A673 (cell line): ENCODE results near the gene L3MBTL3. TPM values are rescaled to one million over a fixed set of nuclear protein-coding genes. Genes with fewer than 3 reads are reported as not detected.

Source experiments
- BruUV-seq: library from RNA; stranded (reverse); fragments of 400-500 nt; replicated peaks from 2 replicates; lab custom pipeline; 2021; lab: Mats Ljungman, UMichigan
- CTCF ChIA-PET: fragments of 300-600 bp; sonication (Branson Sonifier 250); formaldehyde crosslinking; loops from one replicate; lab custom pipeline; 2022; ENCODE audit warnings: antibody characterized with exemption; lab: Charles Lee
- POLR2A ChIA-PET: fragments of 300-600 bp; sonication (Branson Sonifier 250); formaldehyde crosslinking; loops from one replicate; lab custom pipeline; 2022; ENCODE audit warnings: antibody characterized with exemption; ENCODE audit not compliant: low non-redundant PET; lab: Charles Lee
- DNase-seq: peaks from one replicate; pipeline ENCODE4 v3.0.0-alpha.2; 2015; ENCODE audit warnings: low spot score
- H3K27ac ChIP-seq: fragments of 200-600 bp; sonication (generic); 2 replicates; pipeline ENCODE4 v1.5.1; 2016; ENCODE audit warnings: mixed run types, low read depth, mild to moderate bottlenecking, mixed read lengths, antibody characterized with exemption, low read length; ENCODE audit not compliant: poor library complexity, severe bottlenecking
- H3K27me3 ChIP-seq: fragments of 200-600 bp; sonication (generic); replicated peaks from 2 replicates; pipeline ENCODE4 v1.6.1; 2017; ENCODE audit warnings: mixed run types, low read depth, mild to moderate bottlenecking, mixed read lengths, antibody characterized with exemption, low read length; ENCODE audit not compliant: insufficient read depth, poor library complexity
- H3K36me3 ChIP-seq: fragments of 200-600 bp; sonication (generic); 2 replicates; pipeline ENCODE4 v1.6.1; 2016; ENCODE audit warnings: mixed run types, mild to moderate bottlenecking, mixed read lengths, antibody characterized with exemption, low read length; ENCODE audit not compliant: insufficient read depth, poor library complexity, severe bottlenecking
- H3K4me1 ChIP-seq: fragments of 200-600 bp; sonication (generic); 2 replicates; pipeline ENCODE4 v1.6.1; 2017; ENCODE audit warnings: mixed run types, mild to moderate bottlenecking, mixed read lengths, antibody characterized with exemption, low read length; ENCODE audit not compliant: insufficient read depth, poor library complexity, severe bottlenecking
- H3K4me3 ChIP-seq: fragments of 200-600 bp; sonication (generic); 2 replicates; pipeline ENCODE4 v1.5.1; 2016; ENCODE audit warnings: low read depth, mixed run types, mild to moderate bottlenecking, mixed read lengths, low read length; ENCODE audit not compliant: poor library complexity, severe bottlenecking
- H3K9me3 ChIP-seq: fragments of 200-600 bp; sonication (generic); 2 replicates; pipeline ENCODE4 v1.6.1; 2016; ENCODE audit warnings: mixed run types, low read depth, mild to moderate bottlenecking, mixed read lengths, antibody characterized with exemption, low read length; ENCODE audit not compliant: poor library complexity, severe bottlenecking
- EZH2 ChIP-seq: fragments of 200-600 bp; sonication (generic); IDR thresholded peaks from 2 replicates; pipeline ENCODE4 v1.6.1; 2017; ENCODE audit warnings: borderline replicate concordance, low read depth, mild to moderate bottlenecking, mixed read lengths, antibody characterized with exemption, low read length; ENCODE audit not compliant: poor library complexity, severe bottlenecking
- intact Hi-C: fragments of 100-400 bp; cut with micrococcal nuclease; formaldehyde crosslinking; loops from one replicate; pipeline ENCODE4 v1.10.0; 2022; ENCODE audit not compliant: unreplicated experiment
- total RNA-seq: library from RNA; stranded (reverse); gene quantifications from 2 replicates; pipeline ENCODE4 v1.2.3, GENCODE V29; 2021
- TF ChIP-seq, protein P1 (sequence below): fragments of 300-800, 200-600 bp; sonication (generic); conservative IDR thresholded peaks from 2 replicates; pipeline ENCODE4 v1.5.1; 2017; ENCODE audit warnings: low read depth, mild to moderate bottlenecking, antibody characterized with exemption, low read length, moderate library complexity, mixed read lengths

Gene L3MBTL3
- total RNA-seq, 1 experiment from 2014 or later = 40.8 TPM

DNA sequence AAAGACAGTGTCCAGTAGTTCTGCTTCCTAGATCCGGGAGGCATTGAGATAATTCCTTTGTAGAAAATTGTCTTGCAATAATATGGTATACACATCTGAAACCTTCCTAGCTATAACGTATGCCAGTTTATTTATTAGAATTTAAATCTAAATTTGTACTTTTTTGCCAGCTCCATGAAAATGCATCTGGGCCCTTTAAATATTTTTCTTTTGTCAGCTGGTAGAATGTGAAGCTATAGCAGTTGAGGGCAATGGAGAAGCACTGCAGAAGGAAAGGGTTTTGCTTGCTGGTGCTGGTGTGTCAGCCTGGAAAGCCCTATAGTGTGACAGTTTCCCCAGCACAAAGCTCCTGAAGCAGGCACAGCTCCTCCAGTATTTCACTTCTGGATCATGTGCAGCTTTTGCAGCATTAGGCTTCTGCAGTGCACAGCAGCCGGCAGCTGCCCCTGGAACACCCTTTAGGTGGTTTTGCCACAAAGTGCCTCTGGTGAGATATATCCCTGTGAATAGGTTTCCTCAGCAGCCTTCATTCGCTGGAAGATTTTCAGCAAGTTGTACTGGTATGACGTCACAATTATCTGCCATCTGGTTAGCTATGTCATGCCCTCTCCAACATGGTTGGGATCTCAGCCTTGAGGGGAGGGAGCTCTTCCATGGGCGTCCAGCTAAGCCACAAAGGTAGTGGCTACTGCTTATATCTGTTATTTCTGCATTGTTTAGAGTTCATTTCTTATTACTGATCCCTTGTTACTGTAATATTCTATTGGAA, 40.0 kb upstream of the L3MBTL3 start:
- no peak for DNase-seq
- Histone ChIP-seq H3K27ac (no peak overlapping the region), H3K4me3 (no peak overlapping the region), H3K4me1 (no peaks in the 10 kb centered on the region), H3K27me3 (no peaks in the 10 kb centered on the region), H3K9me3 (peaks cover 10% of the 10 kb centered on the region), H3K36me3 (no peaks in the 10 kb centered on the region)
- intact Hi-C loops = no loop called here
- TF ChIP-seq, protein P1, sequence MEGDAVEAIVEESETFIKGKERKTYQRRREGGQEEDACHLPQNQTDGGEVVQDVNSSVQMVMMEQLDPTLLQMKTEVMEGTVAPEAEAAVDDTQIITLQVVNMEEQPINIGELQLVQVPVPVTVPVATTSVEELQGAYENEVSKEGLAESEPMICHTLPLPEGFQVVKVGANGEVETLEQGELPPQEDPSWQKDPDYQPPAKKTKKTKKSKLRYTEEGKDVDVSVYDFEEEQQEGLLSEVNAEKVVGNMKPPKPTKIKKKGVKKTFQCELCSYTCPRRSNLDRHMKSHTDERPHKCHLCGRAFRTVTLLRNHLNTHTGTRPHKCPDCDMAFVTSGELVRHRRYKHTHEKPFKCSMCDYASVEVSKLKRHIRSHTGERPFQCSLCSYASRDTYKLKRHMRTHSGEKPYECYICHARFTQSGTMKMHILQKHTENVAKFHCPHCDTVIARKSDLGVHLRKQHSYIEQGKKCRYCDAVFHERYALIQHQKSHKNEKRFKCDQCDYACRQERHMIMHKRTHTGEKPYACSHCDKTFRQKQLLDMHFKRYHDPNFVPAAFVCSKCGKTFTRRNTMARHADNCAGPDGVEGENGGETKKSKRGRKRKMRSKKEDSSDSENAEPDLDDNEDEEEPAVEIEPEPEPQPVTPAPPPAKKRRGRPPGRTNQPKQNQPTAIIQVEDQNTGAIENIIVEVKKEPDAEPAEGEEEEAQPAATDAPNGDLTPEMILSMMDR = no peak
- no peak for TF ChIP-seq EZH2
- POLR2A ChIA-PET = no interaction called here
- CTCF ChIA-PET = no interaction called here
- BruUV-seq = no TSS peak

DNA sequence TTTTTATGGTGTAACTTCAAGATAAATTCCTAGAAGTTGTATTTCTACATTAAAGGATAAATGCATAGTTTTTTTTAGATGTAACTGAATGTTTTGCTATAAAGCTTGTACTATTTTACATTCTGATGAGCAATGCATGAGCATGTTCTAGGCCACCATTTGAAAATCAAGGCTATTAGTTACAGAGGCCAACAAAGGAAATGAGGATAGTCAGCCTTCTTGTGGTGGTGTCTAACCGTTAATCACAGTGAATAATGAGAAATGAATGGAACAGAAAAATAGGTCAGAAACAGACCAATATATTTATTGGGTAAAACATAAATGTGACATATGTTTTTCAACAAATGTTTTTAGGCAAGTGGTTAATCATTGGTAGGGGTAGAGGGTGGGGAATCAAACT, 37.6 kb upstream of the L3MBTL3 start:
- DNase-seq = no peak
- BruUV-seq = no TSS peak
- ChIA-PET POLR2A (no interaction called here), CTCF (interaction anchor here (1.3 kb wide), 1 partner anchor 205 kb away, joined by 3 read pairs; no protein-coding TSS in a partner anchor)
- TF ChIP-seq, protein P1 = no peak
- TF ChIP-seq EZH2 = no peak
- H3K36me3 ChIP-seq = no peaks in the 10 kb centered on the region
- no peaks in the 10 kb centered on the region for H3K27me3 ChIP-seq
- intact Hi-C loops = no loop called here
- no peaks in the 10 kb centered on the region for H3K4me1 ChIP-seq
- H3K4me3 ChIP-seq = no peak overlapping the region
- no peak overlapping the region for H3K27ac ChIP-seq
- H3K9me3 ChIP-seq = peaks cover 10% of the 10 kb centered on the region

DNA sequence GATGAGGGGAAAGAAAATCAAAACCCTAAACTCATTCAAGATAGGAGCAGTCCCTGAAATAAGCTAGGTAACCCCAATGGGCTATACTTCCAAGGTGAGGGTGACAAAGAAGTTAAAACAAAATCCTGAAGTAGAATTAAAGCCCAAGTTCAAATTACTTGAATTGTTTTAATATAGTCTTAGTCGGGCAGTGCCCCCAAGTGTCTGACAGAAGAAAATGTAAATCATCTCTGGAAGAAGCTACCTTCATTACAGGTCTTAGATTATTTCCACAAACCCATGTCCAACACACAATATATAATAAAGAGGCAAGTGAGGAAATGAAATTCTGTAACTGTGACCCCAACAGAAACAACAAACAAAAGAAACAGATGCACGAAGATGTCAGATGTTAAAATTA, 36.8 kb upstream of the L3MBTL3 start:
- Histone ChIP-seq H3K36me3 (no peaks in the 10 kb centered on the region), H3K27me3 (no peaks in the 10 kb centered on the region), H3K27ac (no peak overlapping the region), H3K9me3 (peaks cover 10% of the 10 kb centered on the region), H3K4me1 (no peaks in the 10 kb centered on the region), H3K4me3 (no peak overlapping the region)
- peak; percentile 44 for DNase-seq
- intact Hi-C loops = no loop called here
- BruUV-seq = no TSS peak
- ChIA-PET CTCF (interaction anchor here (1.3 kb wide), 1 partner anchor 206 kb away, joined by 3 read pairs; no protein-coding TSS in a partner anchor), POLR2A (no interaction called here)
- no peak for TF ChIP-seq EZH2
- TF ChIP-seq, protein P1 = peak; percentile 54
